ENCODE results near the gene ADRA2C. TPM values are rescaled to one million over a fixed set of nuclear protein-coding genes. Genes with fewer than 3 reads are reported as not detected.
A peak's percentile ranks its signal among the peaks of the same experiment; 100 is the strongest.

ADRA2C gene
- total RNA-seq, 5 donors from 2014 or later (not counting 1 experiment from before 2014, with no cell fraction given), result 0.16 to 0.18 TPM; not detected in 3

- no peaks in the 10 kb centered on the region for H3K4me1 Mint-ChIP-seq
- H3K4me3 Mint-ChIP-seq, result no peak overlapping the region
- 83% methylated on average over 13 of the region's 13 CpGs for WGBS (ENCODE audit: insufficient coverage)
- CTCF ChIA-PET, result no interaction called here
- no peaks in the 10 kb centered on the region for H3K36me3 Mint-ChIP-seq
- no peak for ATAC-seq (replicated peaks in 1 of 4)
- Histone ChIP-seq H3K36me3 (ENCODE audit: control insufficient read depth in 2 of 2, extremely low read depth in 1 of 2, insufficient read depth in 1 of 2, low read length in 1 of 2) (no peaks in the 10 kb centered on the region), H3K9me3 (no peaks in the 10 kb centered on the region), H3K4me3 (ENCODE audit: control insufficient read depth in 1 of 2, extremely low read depth in 1 of 2, low read length in 1 of 2) (no peak overlapping the region), H3K27me3 (replicated peaks in 1 of 2; ENCODE audit: control insufficient read depth in 2 of 2, extremely low read depth in 1 of 2, insufficient read depth in 2 of 2, low read length in 1 of 2) (peaks cover 0 to 53% of the 10 kb centered on the region in 2 experiments), H3K4me1 (ENCODE audit: control insufficient read depth in 1 of 2, extremely low read depth in 1 of 2, insufficient read depth in 2 of 2, low read length in 2 of 2) (no peaks in the 10 kb centered on the region), H3K27ac (ENCODE audit: low read length) (no peak overlapping the region)
- peaks cover 8 to 12% (median 10%) of the 10 kb centered on the region in 3 donors for H3K9me3 Mint-ChIP-seq
- no peak for DNase-seq
- POLR2A ChIA-PET, result no interaction called here
- H3K27ac Mint-ChIP-seq, result no peak overlapping the region
- peaks cover 8 to 29% of the 10 kb centered on the region in 2 donors for H3K27me3 Mint-ChIP-seq
Observed at GRCh38 chr4:3790006-3790561, 23.9 kb downstream of the ADRA2C start.

GRCh38 chr4:3791256-3791655 is 25.1 kb downstream of the ADRA2C start:
- H3K4me1 ChIP-seq (ENCODE audit: control insufficient read depth in 1 of 2, extremely low read depth in 1 of 2, insufficient read depth in 2 of 2, low read length in 2 of 2), result no peaks in the 10 kb centered on the region
- Mint-ChIP-seq H3K27me3 (peaks cover 8 to 29% of the 10 kb centered on the region in 2 donors), H3K36me3 (no peaks in the 10 kb centered on the region), H3K4me3 (no peak overlapping the region), H3K9me3 (peaks cover 15 to 22% (median 15%) of the 10 kb centered on the region in 3 donors), H3K27ac (no peak overlapping the region), H3K4me1 (no peaks in the 10 kb centered on the region)
- CTCF ChIA-PET, result no interaction called here
- no peak overlapping the region for H3K4me3 ChIP-seq (ENCODE audit: control insufficient read depth in 1 of 2, extremely low read depth in 1 of 2, low read length in 1 of 2)
- POLR2A ChIA-PET, result no interaction called here
- H3K9me3 ChIP-seq, result no peaks in the 10 kb centered on the region
- DNase-seq, result no peak
- WGBS (ENCODE audit: insufficient coverage), result 72% methylated on average over 9 of the region's 9 CpGs
- no peak for ATAC-seq (replicated peaks in 1 of 4)
- peaks cover 0 to 42% of the 10 kb centered on the region in 2 experiments for H3K27me3 ChIP-seq (replicated peaks in 1 of 2; ENCODE audit: control insufficient read depth in 2 of 2, extremely low read depth in 1 of 2, insufficient read depth in 2 of 2, low read length in 1 of 2)
- no peaks in the 10 kb centered on the region for H3K36me3 ChIP-seq (ENCODE audit: control insufficient read depth in 2 of 2, extremely low read depth in 1 of 2, insufficient read depth in 1 of 2, low read length in 1 of 2)
- H3K27ac ChIP-seq (ENCODE audit: low read length), result no peak overlapping the region

- ChIA-PET POLR2A (no interaction called here), CTCF (no interaction called here)
- H3K4me3 Mint-ChIP-seq, result no peak overlapping the region
- Histone ChIP-seq H3K36me3 (ENCODE audit: control insufficient read depth in 2 of 2, extremely low read depth in 1 of 2, insufficient read depth in 1 of 2, low read length in 1 of 2) (no peaks in the 10 kb centered on the region), H3K4me3 (ENCODE audit: control insufficient read depth in 1 of 2, extremely low read depth in 1 of 2, low read length in 1 of 2) (no peak overlapping the region), H3K9me3 (no peaks in the 10 kb centered on the region), H3K27me3 (replicated peaks in 1 of 2; ENCODE audit: control insufficient read depth in 2 of 2, extremely low read depth in 1 of 2, insufficient read depth in 2 of 2, low read length in 1 of 2) (peaks cover 0 to 45% of the 10 kb centered on the region in 2 experiments), H3K4me1 (ENCODE audit: control insufficient read depth in 1 of 2, extremely low read depth in 1 of 2, insufficient read depth in 2 of 2, low read length in 2 of 2) (no peaks in the 10 kb centered on the region), H3K27ac (ENCODE audit: low read length) (no peak overlapping the region)
- H3K36me3 Mint-ChIP-seq, result no peaks in the 10 kb centered on the region
- 45% methylated on average over 13 of the region's 13 CpGs for WGBS (ENCODE audit: insufficient coverage)
- DNase-seq (peak in 4 of 35 experiments; percentile 6 to 16 (median 8)), ATAC-seq (replicated peaks in 1 of 4) (no peak)
- H3K9me3 Mint-ChIP-seq, result peaks cover 15 to 28% (median 15%) of the 10 kb centered on the region in 3 donors
- H3K27me3 Mint-ChIP-seq, result peaks cover 8 to 29% of the 10 kb centered on the region in 2 donors
- H3K27ac Mint-ChIP-seq, result no peak overlapping the region
- H3K4me1 Mint-ChIP-seq, result no peaks in the 10 kb centered on the region
Observed at GRCh38 chr4:3791910-3792542, 25.8 kb downstream of the ADRA2C start.

GRCh38 chr4:3792813-3793212 is 26.6 kb downstream of the ADRA2C start:
- H3K4me1 Mint-ChIP-seq, result no peaks in the 10 kb centered on the region
- peaks cover 15 to 30% (median 15%) of the 10 kb centered on the region in 3 donors for H3K9me3 Mint-ChIP-seq

DNA sequence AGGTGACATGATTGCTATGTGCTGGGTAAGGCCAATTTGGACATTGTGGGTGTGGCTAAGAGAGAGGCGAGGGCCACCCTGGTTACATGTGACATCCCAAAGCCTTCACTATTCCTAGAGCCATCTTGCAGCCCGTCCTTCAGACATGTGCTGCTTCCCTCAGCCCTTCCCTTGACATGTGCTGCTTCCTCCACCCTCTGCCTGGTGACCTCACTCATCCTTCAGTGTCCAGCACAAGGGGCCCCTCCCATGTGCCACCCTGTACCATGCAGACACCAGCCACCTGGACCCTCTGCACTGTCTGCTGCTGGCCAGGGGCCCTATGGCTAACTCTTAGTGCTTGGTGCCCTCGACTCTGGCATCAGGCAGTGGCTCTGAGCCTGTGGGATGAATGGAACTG is 27.4 kb downstream of the ADRA2C start:
- no peaks in the 10 kb centered on the region for H3K4me1 ChIP-seq (ENCODE audit: control insufficient read depth in 1 of 2, extremely low read depth in 1 of 2, insufficient read depth in 2 of 2, low read length in 2 of 2)
- Mint-ChIP-seq H3K9me3 (peaks cover 15 to 30% (median 15%) of the 10 kb centered on the region in 3 donors), H3K4me3 (no peak overlapping the region), H3K4me1 (no peaks in the 10 kb centered on the region), H3K27ac (no peak overlapping the region), H3K27me3 (peaks cover 8 to 28% of the 10 kb centered on the region in 2 donors), H3K36me3 (no peaks in the 10 kb centered on the region)
- H3K27me3 ChIP-seq (replicated peaks in 1 of 2; ENCODE audit: control insufficient read depth in 2 of 2, extremely low read depth in 1 of 2, insufficient read depth in 2 of 2, low read length in 1 of 2), result peaks cover 0 to 44% of the 10 kb centered on the region in 2 experiments
- H3K36me3 ChIP-seq (ENCODE audit: control insufficient read depth in 2 of 2, extremely low read depth in 1 of 2, insufficient read depth in 1 of 2, low read length in 1 of 2), result no peaks in the 10 kb centered on the region
- CTCF ChIA-PET, result no interaction called here
- ATAC-seq (replicated peaks in 1 of 4) (no peak), DNase-seq (no peak)
- H3K4me3 ChIP-seq (ENCODE audit: control insufficient read depth in 1 of 2, extremely low read depth in 1 of 2, low read length in 1 of 2), result no peak overlapping the region
- POLR2A ChIA-PET, result no interaction called here
- no peaks in the 10 kb centered on the region for H3K9me3 ChIP-seq
- WGBS (ENCODE audit: insufficient coverage), result 11% methylated on average over 1 of the region's 3 CpGs
- H3K27ac ChIP-seq (ENCODE audit: low read length), result no peak overlapping the region

More at GRCh38 chr4:3792813-3793212, 26.6 kb downstream of the ADRA2C start:
- H3K36me3 ChIP-seq (ENCODE audit: control insufficient read depth in 2 of 2, extremely low read depth in 1 of 2, insufficient read depth in 1 of 2, low read length in 1 of 2), result no peaks in the 10 kb centered on the region
- H3K27ac Mint-ChIP-seq, result peak overlapping the region in 1 of 2 donors; percentile 45
- DNase-seq (no peak), ATAC-seq (replicated peaks in 1 of 4) (no peak)
- peaks cover 8 to 31% of the 10 kb centered on the region in 2 donors for H3K27me3 Mint-ChIP-seq
- POLR2A ChIA-PET, result no interaction called here
- CTCF ChIA-PET, result no interaction called here
- no peaks in the 10 kb centered on the region for H3K36me3 Mint-ChIP-seq
- H3K4me3 Mint-ChIP-seq, result no peak overlapping the region
- H3K27ac ChIP-seq (ENCODE audit: low read length), result no peak overlapping the region
- H3K4me1 ChIP-seq (ENCODE audit: control insufficient read depth in 1 of 2, extremely low read depth in 1 of 2, insufficient read depth in 2 of 2, low read length in 2 of 2), result no peaks in the 10 kb centered on the region
- no peaks in the 10 kb centered on the region for H3K9me3 ChIP-seq
- H3K27me3 ChIP-seq (replicated peaks in 1 of 2; ENCODE audit: control insufficient read depth in 2 of 2, extremely low read depth in 1 of 2, insufficient read depth in 2 of 2, low read length in 1 of 2), result peaks cover 0 to 44% of the 10 kb centered on the region in 2 experiments
- WGBS (ENCODE audit: insufficient coverage), result 0% methylated on average over 1 of the region's 3 CpGs
- H3K4me3 ChIP-seq (ENCODE audit: control insufficient read depth in 1 of 2, extremely low read depth in 1 of 2, low read length in 1 of 2), result no peak overlapping the region

- ChIA-PET POLR2A (no interaction called here), CTCF (no interaction called here)
- Mint-ChIP-seq H3K4me1 (no peaks in the 10 kb centered on the region), H3K4me3 (no peak overlapping the region), H3K27ac (no peak overlapping the region), H3K27me3 (peaks cover 0 to 23% of the 10 kb centered on the region in 2 donors), H3K36me3 (no peaks in the 10 kb centered on the region), H3K9me3 (peaks cover 15 to 30% (median 15%) of the 10 kb centered on the region in 3 donors)
- no peak overlapping the region for H3K27ac ChIP-seq (ENCODE audit: low read length)
- no peaks in the 10 kb centered on the region for H3K9me3 ChIP-seq
- 100% methylated on average over 2 of the region's 2 CpGs for WGBS (ENCODE audit: insufficient coverage)
- DNase-seq, result no peak
- no peaks in the 10 kb centered on the region for H3K36me3 ChIP-seq (ENCODE audit: control insufficient read depth in 2 of 2, extremely low read depth in 1 of 2, insufficient read depth in 1 of 2, low read length in 1 of 2)
- peaks cover 0 to 37% of the 10 kb centered on the region in 2 experiments for H3K27me3 ChIP-seq (replicated peaks in 1 of 2; ENCODE audit: control insufficient read depth in 2 of 2, extremely low read depth in 1 of 2, insufficient read depth in 2 of 2, low read length in 1 of 2)
- ATAC-seq (replicated peaks in 1 of 4), result no peak
- H3K4me1 ChIP-seq (ENCODE audit: control insufficient read depth in 1 of 2, extremely low read depth in 1 of 2, insufficient read depth in 2 of 2, low read length in 2 of 2), result no peaks in the 10 kb centered on the region
- H3K4me3 ChIP-seq (ENCODE audit: control insufficient read depth in 1 of 2, extremely low read depth in 1 of 2, low read length in 1 of 2), result no peak overlapping the region
Observed at GRCh38 chr4:3796960-3797359, 30.8 kb downstream of the ADRA2C start.

All from T-cell (primary cell).